SW480 (cell line): Measurements from ENCODE around the gene NLGN2.

ENCODE experiments used
- DNase-seq: peaks from one replicate; pipeline ENCODE4 v3.0.0-alpha.2; 2016; ENCODE audit warnings: low spot score

NLGN2 gene

GRCh38 chr17:7437950-7438614 lies 30.4 kb downstream of the NLGN2 start:
- DNase-seq: no peak

GRCh38 chr17:7438656-7439460 lies 31.2 kb downstream of the NLGN2 start:
- no peak for DNase-seq

GRCh38 chr17:7439462-7440112 lies 31.9 kb downstream of the NLGN2 start, which contains the start of gene FGF11:
Gene FGF11 (plus strand): TSS chr17:7439512. CDS start chr17:7439621, 109 bp downstream.
- DNase-seq: no peak

GRCh38 chr17:7440113-7440833 lies 32.6 kb downstream of the NLGN2 start:
- peak; percentile 52 for DNase-seq

- no peak for DNase-seq
Observed at GRCh38 chr17:7440834-7441195, 33.2 kb downstream of the NLGN2 start.

GRCh38 chr17:7441266-7441665 lies 33.6 kb downstream of the NLGN2 start:
- no peak for DNase-seq

GRCh38 chr17:7442142-7442541 lies 34.5 kb downstream of the NLGN2 start:
- no peak for DNase-seq

GRCh38 chr17:7443499-7444485 lies 36.1 kb downstream of the NLGN2 start:
- DNase-seq: no peak

GRCh38 chr17:7444682-7445618 lies 37.3 kb downstream of the NLGN2 start, which contains the start of gene CHRNB1:
Gene CHRNB1 (plus strand): TSS chr17:7445061. CDS start chr17:7445128, 67 bp downstream.
- peak; percentile 86 for DNase-seq

- DNase-seq: peak; percentile 77
Observed at GRCh38 chr17:7445619-7445968, 37.9 kb downstream of the NLGN2 start.

GRCh38 chr17:7448461-7448860 lies 40.8 kb downstream of the NLGN2 start:
- no peak for DNase-seq

GRCh38 chr17:7459961-7460545 lies 52.4 kb downstream of the NLGN2 start:
- DNase-seq: no peak

GRCh38 chr17:7460850-7461660 lies 53.4 kb downstream of the NLGN2 start:
- no peak for DNase-seq

GRCh38 chr17:7462474-7463371 lies 55.1 kb downstream of the NLGN2 start:
- no peak for DNase-seq

GRCh38 chr17:7463372-7463846 lies 55.8 kb downstream of the NLGN2 start:
- no peak for DNase-seq

- no peak for DNase-seq
Observed at GRCh38 chr17:7464081-7464480, 56.4 kb downstream of the NLGN2 start.

GRCh38 chr17:7465597-7466275 lies 58.1 kb downstream of the NLGN2 start:
- no peak for DNase-seq
